HG02884 (cell line): ENCODE data around the gene MACROD1.

Experiments
- ATAC-seq: cut with Tn5 transposase; IDR thresholded peaks from one replicate; pipeline ENCODE4 v1.9.1; 2021; ENCODE audit warnings: mild to moderate bottlenecking, moderate library complexity; ENCODE audit not compliant: unreplicated experiment

MACROD1 gene

DNA sequence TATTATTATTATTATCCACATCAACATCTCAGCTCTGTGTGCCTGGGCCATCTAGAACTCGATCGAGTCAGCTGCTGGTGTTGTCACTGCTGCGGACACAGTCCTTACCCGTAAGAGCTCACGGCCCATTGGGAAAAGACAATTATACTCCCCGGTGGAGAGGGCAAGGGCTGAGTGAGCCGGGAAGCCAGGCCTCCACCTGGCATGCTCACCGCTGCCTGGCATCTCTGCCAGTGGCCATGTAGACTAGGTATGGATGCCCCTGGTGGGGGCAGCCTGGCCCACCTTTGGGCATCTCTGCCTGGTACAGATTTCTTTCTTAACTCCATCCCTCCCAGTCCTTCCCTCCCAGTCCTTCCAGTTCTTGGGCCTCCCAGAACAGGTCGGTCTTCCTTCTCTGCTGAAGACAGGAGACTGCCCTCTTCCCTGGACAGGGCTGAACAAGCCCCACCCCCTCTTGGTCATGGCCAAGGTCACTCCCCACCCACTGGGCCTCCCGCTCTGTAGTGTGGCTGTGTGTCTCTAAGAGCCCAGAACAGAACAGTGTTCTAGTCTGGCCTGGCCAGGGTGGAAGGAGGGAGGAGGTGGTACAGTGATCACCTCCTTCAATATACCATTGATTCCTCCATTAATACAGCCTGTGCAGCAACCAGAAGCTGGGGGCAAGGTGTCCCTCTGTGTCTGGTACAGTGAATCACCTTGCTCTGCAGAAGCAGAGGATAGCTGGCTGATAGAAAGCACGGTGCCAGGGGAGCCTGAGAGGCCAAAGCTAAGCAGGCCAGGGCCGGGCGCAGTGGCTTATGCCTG is 72.5 kb downstream of the MACROD1 start:
- no peak for ATAC-seq

- no peak for ATAC-seq
These were observed 73.2 kb downstream of the MACROD1 start for GRCh38 chr11:64092761-64093136.

- no peak for ATAC-seq
These were observed 73.7 kb downstream of the MACROD1 start for GRCh38 chr11:64092111-64092760.

GRCh38 chr11:64090806-64091516 is 75.0 kb downstream of the MACROD1 start:
- no peak for ATAC-seq

- ATAC-seq: no peak
These were observed 75.8 kb downstream of the MACROD1 start for GRCh38 chr11:64089915-64090805.

DNA sequence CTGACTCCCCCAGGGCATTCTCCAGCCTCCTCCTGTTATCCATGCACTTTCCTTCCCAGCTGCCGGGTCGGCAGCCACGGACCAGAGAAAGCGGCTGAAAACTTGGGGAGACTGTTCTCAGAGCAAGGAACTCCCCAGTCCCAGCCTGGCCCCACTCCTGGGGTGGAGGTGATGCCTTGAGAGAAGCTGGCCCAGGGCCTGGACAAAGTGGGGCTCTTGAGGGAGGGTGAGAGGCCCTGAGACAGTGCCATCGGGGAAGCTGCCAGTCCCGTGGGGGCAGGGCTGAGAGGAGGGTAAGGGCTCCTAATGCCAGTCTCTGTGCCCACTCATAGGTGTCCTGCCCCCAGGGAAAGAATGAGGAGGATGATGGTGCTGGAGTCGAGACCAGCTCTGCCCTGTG is 76.4 kb downstream of the MACROD1 start:
- ATAC-seq: no peak

DNA sequence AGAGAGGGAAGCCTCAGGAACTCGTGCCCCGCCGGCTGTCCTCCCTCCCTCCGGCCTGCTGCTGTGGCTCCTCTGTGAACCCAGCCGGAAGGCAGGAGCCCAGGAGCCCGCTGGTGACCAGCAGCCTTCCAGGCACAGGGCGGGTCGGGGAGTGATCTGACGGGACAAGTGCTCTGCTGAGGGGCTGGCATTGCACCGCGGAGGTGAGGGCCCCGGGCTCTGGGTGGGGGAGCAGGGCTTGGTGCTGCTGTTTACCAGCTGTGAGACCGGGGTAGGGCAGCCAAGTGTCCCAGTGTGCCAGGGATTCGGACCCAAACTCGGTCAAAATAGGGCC is 76.9 kb downstream of the MACROD1 start:
- ATAC-seq: no peak

DNA sequence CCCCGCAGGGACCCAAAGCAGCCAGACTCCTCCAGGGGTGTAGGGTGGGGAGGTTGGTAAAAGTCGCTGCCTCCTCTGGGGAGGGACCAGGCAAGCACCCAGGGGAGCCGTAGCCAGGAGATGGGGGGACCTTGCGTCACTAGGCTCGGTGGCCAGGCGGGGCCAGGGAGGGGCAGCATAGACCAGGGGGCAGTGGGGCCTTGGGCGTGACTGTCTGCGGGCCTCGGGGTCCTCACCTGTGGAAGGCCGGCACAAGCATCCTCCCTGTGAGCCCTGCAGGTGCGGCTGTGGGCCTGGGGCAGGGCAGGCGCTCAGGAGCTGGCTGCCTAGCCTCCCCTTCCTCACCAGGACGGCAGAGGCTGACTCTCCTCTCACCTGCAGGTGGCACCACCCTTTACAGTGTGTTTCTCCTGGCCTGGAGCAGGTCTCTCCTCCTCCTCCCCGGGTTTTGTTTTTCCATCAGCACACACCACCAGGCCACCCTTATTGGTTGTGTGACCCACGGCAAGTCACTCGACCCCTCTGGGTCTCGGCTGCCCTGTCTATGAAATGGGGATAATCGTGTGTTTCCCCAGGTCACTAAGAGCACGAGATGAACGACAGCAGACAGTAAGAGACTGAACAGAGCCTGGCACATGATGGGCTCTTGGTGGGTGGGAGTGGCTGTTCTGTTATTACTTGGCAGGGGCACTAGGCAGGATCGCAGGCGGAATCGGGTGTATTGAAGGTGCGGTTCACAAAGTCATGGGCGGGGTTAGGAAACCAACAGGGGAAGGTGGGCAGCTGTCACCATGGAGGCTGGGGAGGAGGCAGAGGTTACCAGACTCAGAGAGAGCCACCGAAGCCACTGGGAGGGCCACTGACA is 77.5 kb downstream of the MACROD1 start:
- no peak for ATAC-seq

- ATAC-seq: no peak
These were observed 79.4 kb downstream of the MACROD1 start for GRCh38 chr11:64086258-64087123.

DNA sequence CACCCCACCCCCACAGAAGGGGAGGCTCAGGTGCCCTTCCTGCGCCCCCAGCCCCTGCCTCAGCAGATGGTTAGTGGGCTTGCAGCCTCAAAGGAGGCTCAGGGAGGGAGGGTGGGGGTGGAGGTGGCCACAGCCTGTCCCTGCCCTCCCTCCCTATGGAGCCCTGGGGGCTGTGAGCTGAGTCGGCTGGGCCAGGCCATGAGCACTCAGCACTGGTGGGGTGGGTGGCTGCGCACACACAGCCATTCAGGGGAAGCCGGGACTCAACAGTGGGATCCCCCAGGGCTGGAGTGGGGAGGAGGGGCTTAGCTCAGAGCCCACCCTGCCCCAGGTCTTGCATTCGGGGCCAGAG is 80.0 kb downstream of the MACROD1 start:
- no peak for ATAC-seq

DNA sequence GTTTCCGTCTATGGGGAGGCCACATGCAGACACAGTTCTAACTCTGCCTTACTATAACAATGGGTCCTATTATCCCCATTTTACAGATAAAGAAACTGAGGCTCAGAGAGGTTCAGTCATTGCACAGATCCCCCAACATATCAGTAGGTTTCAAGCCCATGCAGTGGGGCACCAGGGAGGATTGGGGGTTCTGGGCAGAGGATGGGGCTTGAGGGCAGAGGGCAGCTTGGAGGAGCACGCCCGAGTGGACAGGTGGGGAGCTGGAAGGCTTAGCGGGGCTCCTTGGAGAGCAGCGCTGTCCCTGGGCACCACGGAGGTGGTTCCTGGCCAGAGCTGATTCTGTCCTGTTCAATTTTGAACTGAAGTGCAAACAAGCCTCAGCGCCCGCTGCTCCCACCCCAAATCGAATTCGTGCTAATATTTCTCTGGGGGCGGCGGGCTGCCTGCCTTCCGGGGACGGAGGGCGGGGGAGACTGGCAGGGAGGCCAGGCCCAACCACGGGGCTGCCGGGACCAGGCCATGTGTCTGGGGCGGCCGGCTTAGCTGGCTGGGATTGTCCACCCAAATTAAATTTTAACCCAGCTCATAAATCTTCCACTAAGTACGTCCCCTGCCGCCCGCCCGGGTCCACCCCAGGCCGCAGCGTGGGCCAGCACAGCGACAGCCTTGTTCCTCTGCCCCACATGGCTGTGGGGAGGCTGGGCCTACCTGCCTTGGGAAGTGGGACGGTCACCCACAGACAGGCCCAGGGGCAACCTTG is 80.8 kb downstream of the MACROD1 start:
- no peak for ATAC-seq

DNA sequence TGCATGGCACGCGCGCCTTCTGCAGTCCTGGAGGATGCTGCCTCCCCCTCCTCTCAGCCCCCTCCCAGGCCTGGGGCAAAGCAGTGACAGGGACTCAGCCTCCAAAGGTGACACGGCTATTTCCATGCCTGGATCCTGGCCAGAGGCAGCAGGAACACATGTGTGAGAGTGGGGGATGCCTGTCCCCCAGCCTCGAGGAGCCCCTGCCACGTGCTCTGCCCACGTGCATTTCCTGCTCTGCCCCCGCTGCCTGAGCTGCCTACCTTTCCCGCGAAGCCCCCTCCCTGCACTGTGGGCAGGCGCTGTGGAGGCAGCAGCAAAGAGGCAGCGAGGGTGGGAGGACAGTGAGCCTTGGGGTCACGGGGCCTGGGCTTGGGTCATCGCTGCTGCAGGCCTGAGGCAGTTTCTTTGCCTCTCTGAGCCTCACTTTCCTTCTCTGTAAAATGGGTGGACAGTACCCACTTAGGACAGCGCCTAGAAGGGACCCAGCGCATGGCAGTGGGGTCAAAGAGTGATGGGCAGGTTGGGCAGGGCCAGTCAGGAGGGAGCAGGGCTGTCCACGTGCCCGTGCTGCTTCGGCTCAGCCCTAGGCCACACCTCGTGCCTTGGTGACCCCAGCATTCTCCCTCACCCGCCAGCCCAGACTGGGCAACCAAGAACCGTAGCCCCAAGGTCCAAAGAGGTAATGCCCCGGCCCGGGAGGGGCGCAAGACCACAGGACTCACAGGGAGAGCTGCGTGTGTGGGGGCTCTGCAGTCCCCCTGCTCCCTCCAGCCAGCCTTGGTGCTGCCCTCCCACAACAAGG is 81.6 kb downstream of the MACROD1 start:
- ATAC-seq: no peak

DNA sequence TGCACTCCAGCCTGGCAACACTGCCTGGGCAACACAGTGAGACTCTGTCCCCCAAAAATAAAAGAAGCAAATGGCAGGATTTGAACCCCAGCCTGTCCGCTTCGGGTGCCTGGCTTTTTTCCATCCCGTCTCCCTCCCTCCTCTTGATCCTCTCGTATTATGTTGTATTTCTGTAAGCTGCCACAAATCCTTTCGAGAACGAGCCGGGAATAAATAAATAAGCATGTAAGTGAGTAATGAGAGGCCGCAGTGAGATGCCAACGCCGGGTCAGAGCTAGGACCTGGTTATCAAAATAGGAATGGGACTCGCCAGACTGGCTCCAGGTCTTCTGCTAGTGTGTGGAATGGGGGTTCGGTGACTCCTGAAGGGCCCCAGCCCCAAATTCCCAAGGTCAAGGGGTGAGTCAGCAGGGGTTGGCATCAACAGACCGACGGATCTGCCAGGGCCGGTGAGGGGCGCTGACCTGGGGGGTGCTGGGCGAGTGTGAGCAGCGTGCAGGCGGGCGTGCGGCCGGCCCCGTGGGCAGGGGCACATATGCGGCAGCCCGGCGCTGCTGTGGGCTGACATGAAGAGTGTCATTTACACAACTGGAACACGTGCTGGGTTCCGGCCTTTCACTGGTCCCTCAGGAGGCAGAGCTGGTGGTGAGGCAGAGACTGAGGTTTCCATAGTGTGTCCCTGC is 82.4 kb downstream of the MACROD1 start:
- no peak for ATAC-seq

DNA sequence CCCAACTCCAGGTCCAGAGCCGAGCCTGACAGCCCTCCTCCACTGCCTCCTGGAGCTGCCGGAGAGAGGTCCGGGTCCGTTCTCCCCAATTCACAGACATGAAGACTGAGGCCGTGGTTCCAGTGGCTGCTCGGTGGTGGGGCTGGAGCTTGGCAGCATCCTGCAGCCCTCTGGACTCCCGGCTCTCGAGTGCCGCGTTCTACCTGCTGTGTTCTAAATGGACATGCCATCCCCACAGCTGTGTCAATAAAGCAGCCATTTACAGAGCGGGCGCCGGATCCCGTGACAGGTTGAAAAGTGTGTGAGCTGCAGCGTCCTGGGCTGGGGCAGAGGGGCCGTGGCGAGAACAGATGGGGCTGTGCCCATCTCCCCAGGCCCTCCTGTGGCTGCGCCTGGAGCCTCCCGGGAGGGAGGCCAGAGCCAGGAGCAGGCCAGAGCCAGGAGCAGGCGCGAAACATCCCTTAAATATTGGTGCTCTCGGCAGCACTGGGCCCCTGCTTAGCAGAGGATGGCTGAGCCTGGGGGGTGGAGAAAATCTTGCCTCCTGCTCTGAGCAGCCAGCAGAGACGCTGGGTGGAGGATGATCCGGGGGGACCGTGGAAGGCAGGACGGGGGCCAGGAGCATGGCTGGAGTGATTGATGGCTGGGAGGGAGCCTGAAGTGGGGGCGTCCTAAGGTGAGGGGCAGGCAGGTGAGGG is 84.0 kb downstream of the MACROD1 start:
- no peak for ATAC-seq

- ATAC-seq: no peak
These were observed 85.5 kb downstream of the MACROD1 start for GRCh38 chr11:64080390-64080789.

- ATAC-seq: no peak
These were observed 87.0 kb downstream of the MACROD1 start for GRCh38 chr11:64078905-64079304.

- ATAC-seq: no peak
These were observed 87.6 kb downstream of the MACROD1 start for GRCh38 chr11:64078284-64078683.
